Hippocampal formation (tissue), 2 donors: ENCODE measurements around the gene ENOX1.
"Not testable (repeated sequence)": the region's sequence is repeated elsewhere in the genome, so short reads cannot be mapped to it uniquely, and the experiment has no call there.

Experiments used
- DNase-seq, 2 donors: peaks; one replicate each; lab custom pipeline; 2025; lab: John Stamatoyannopoulos, UW

Gene ENOX1

DNA sequence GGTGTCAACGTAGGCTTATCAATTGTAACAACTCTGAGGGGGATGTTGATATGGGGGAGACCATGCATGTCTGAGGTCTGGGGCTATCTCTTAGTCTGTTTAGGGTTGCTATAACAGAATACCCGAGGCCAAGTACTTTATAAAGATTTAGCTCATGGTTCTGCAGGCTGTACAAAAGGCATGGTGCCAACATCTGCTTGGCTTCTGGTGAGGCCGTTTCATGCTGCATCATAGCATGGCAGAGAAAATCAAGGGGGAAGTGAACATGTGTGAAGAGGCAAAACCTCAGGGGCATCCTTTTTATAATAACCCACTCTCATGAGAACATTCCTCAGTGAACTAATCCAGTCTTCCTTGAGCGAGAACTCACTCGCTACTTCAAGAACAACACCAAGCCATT, 353.8 kb downstream of the ENOX1 start:
- DNase-seq: no peak

DNA sequence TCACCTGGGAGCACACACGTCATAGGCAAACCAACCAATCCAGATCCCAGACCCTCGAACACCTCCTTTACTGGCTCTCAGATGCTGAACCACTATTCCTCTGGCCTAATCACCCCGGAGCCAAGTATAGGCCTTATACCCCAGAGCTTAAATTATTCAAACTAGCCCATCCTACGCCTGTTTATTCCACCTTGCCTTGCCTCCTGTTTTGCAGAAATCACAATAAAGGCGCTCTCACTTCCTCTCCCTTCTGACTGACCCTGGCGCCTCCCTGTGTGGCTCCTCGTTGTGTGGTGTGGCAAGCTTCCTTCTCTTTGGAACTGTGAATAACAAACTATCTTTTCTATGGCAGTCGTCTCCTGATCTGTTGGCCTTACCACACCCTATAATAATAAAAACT, 354.9 kb downstream of the ENOX1 start:
- no peak for DNase-seq

DNA sequence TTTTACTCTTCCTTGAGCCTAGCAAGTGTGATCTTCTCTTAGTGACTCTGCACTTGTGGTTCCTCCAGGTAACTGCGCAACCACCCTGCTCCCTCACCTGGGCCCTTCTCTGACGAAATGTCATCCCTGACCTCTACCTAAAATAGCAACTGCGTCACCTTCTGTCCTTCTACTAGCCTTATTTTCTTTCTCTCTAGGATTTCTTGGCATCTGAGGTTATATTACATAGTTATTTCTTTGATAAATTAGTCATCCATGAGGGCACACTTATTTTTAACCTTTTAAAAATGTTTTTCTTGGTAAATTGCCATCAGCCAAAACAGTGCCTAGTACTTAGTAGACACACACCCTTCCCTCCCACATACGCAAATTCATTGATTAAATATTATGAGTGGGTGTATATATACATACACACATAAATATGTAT, 355.5 kb downstream of the ENOX1 start:
- no peak for DNase-seq

DNA sequence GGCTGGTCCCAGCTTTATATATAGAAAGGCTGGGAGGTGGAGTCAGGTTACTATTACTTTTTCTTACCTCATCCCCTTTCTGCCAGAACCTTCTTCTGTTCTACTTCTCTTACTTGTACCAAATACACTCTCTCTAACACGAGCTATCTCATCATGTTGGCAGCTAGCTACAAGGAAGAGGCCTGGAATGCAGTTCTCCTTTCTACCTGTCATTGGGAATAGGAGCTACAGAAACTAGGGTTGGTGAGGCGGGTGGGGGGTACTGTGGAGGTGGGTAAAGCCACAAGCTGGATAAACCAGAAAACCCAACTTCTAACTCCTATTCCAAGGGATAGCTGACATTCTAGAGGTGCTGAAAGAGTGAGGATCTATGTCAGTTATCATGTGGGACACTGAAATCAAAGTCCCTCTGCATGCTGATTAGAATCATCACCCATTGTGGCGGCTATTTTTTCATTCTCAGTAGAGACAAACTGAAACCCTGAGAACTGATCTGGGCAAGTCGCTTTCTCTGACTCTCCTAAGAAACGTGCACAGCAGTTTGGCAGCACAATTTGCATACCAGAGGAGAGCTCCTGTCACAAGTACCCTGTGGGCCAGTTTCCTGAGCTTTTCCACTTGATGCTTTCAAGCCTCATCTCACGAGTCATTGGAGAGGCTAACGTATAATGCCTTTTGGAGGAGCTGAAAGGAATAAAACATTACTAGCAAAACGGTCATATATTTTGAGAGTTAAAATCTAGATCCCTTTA, 358.1 kb downstream of the ENOX1 start:
- no peak for DNase-seq

DNA sequence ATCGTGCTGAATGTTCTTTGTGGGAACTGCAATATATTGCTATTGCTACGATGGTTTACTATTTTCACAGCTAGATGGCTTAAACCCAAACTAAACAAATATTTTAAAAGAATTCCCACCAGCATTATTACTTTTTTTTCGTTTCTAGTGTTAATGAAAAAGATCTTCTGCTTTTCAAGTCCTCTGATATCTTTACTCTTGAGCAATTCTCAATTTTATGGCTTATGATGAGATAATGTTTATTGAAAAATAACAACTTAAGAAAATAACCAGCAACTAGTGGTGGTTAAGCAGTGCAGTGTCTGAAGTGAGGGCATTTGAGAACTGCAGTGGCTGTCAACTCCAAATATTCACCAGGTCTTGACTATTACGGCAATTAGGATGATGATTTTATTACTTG, 360.4 kb downstream of the ENOX1 start:
- DNase-seq: no peak

DNA sequence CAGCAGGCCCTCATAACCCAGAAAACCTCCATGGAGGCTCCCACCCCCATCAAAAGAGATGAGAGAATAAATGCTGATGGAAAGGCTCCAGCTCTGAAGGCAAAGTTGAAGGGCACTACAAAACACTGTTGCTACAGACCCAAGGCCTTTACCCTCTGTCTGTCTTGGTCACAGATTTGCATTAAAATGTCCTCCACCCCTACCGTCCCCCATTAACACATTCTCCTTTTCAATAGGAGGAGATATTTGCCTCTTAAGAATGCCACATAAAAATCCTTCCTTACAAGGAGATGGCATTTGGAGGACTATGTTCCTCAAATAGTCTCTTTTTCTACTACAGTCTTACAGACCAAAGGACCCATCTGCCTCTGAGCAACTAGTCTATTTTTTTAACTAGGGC, 361.5 kb downstream of the ENOX1 start:
- no peak for DNase-seq

DNA sequence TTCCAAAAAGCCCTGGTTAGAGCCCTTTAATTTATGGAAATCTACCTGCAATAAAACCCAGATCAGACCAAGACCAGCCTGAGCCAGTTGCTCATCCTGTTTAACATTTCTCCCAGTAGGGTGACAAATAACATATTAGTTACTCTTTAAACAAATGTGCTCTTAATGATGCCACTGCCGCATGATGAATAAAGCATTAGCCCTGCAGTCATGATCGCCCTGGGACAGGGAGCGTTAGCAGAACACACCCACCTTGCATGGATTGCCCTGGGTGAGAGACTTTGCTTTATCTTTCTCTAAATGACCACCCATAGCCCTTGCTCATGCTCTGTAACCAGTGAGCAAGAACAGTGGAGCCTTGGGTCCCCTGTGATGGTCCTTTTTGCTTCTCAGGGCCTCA, 362.4 kb downstream of the ENOX1 start:
- DNase-seq: no peak

DNA sequence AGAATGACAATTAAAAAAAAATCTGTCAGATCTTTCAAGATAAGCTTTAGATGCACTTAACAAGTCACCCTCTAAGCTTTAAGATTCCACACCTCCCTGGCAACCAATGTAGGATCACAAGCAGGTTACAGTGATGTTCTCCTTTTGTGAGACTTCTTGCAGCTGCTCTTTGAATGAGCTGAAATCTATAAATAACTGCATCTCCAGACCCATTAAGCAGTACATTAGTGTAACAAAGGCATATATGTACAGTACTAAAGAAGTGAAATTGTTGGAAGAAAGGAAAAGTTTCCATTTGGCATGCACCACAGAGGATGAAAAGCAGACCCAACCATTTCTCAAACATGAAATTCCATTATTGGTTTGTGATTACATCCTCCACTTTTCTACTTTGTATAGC, 364.7 kb downstream of the ENOX1 start:
- DNase-seq: no peak

DNA sequence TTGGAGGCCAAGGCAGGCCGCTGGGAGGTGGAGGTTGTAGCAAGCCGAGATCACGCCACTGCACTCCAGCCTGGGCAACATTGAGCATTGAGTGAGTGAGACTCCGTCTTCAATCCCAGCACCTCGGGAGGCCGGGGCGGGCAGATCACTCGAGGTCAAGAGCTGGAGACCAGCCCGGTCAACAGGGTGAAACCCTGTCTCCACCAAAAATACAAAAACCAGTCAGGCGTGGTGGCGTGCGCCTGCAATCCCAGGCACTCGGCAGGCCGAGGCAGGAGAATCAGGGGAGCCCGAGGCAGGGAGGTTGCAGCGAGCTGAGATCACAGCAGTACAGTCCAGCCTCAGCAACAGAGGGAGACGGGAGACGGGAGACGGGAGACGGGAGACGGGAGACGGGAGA, 369.9 kb downstream of the ENOX1 start:
- not testable (repeated sequence) for DNase-seq

DNA sequence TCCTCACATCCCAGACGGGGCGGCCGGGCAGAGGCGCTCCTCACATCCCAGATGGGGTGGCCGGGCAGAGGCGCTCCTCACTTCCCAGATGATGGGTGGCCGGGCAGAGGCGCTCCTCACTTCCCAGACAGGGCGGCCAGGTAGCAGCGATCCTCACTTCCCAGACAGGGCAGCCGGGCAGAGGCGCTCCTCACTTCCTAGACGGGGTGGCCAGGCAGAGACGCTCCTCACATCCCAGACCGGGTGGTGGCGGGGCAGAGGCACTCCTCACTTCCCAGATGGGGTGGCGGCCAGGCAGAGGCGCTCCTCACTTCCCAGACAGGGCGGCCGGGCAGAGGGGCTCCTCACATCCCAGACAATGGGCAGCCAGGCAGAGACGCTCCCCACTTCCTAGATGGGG, 370.4 kb downstream of the ENOX1 start:
- not testable (repeated sequence) for DNase-seq

DNA sequence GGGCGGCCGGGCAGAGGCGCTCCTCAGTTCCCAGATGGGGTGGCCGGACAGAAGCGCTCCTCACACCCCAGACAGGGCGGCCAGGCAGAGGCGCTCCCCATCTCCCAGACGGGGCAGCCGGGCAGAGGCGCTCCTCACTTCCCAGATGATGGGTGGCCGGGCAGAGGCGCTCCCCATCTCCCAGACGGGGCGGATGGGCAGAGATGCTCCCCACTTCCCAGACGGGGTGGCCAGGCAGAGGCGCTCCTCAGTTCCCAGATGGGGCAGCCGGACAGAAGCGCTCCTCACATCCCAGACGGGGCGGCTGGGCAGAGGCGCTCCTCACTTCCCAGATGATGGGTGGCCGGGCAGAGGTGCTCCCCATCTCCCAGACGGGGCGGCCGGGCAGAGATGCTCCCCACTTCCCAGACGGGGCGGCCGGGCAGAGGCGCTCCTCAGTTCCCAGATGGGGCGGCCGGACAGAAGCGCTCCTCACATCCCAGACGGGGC, 370.8 kb downstream of the ENOX1 start:
- not testable (repeated sequence) for DNase-seq

DNA sequence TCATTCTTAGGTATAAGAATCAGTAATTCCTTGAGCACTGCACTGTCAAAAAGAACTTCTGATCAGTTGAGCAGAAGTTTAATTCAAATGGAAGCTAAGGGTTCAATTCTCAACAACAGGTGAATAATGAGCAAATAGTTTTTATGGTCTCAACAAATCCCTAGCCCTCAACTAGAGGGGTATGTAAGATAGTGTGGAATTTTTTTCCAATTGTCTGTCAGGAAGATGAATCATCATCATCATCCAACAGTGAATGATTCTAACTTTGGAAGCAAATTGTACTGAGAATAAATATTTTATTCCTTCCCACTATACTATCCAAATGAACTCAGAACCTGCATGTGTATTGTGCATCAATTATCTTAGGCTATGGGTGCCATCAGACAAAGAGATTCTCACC, 372.7 kb downstream of the ENOX1 start:
- no peak for DNase-seq

DNA sequence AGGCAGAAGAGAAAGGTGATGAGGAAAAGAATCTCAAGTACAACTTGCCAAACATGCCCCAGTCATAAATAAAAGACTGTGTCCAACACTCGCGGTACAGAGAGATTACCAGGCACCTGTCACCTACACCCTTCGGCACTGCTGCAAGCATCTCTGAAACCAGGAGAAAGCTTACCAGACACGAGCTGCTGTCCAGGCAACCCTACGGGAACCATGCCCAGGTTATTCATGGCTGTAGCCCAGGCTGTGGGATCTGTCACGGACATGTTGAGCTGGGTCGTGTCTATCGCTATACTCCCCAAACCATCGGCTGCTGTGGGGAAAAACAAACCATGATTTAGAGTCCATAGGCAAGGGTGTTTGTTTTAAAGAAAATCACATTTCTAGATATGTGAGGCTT, 375.0 kb downstream of the ENOX1 start:
- peak in 1 of 2 donors; percentile 36 for DNase-seq

DNA sequence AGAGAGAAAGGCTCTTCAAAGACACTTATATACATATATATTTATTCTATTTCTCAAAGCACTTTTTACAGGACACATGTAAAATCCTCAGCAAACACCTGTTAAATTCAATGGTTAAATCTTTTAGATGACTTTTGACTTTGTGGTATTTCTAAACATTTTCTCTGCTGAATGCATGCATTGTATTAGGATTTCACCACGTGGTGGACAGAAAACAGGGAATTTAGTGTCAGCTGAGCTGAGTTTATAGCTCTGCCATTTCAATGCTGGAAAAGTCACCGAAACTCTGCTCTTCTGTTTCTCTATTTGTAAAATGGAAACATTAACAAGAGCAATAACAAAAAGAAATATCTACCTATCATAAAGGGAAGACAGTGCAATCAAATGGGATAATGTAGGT, 375.6 kb downstream of the ENOX1 start:
- DNase-seq: peak in 1 of 2 donors; percentile 59

DNA sequence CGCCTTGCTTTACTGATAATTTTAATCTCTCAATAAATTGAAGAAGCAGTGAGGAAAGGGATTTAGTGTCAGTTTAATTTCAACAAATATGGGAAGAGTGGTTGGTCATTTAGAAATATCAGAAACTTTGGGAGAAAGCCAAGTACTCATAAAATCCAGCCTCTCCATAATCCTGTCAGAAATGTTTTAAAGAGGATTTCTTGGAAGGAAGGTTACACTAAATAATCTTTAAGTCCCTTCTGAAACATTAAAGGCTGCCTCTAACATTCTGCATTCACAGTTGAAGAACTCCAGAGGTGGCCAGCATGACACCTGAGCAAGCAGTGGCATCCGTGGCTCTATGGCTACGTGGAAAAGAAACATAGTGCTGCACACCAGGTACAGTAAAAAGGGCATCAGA, 378.5 kb downstream of the ENOX1 start:
- DNase-seq: no peak

DNA sequence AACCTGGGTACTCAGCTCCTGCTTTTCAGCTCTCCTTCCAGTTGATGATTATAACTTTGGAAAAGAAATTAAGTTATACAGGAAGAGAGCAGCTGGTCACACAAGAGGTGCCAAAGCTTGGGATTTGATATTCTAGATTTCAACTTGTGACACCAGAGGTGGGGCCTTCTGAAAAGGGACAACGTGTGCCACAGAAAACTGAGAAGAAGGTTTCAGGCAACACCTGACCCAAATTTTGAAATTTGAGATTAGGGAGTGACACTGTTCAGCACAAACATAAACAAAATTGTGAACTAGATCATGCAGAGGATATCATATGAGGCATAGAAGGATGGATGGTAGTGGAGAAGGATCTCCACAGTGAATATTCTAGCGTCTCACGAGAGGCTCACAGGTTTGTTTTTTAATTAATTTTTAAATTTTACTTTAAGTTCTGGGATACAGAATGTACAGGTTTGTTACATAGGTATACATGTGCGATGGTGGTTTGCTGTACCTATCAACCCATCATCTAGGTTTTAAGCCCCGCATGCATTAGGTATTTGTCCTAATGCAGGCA, 379.7 kb downstream of the ENOX1 start:
- no peak for DNase-seq

DNA sequence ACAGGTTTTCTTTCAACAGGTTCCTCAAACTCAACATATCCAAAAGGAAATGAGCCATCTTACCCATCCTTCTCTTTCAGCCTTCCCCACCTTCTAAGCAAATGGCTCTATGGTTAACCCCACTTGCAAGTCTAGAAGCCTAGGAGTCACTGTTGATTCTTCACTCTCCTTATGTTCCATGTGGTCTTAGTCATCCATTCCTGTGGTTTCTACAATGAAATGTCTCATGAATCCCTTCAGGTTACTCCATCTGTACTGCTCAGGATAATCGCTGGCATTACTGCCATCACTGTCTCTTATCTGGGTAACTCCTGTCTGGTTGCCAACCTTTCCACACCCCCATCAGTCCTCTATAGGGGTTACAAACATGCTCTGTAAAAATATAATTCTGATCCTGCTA, 381.3 kb downstream of the ENOX1 start:
- DNase-seq: no peak

DNA sequence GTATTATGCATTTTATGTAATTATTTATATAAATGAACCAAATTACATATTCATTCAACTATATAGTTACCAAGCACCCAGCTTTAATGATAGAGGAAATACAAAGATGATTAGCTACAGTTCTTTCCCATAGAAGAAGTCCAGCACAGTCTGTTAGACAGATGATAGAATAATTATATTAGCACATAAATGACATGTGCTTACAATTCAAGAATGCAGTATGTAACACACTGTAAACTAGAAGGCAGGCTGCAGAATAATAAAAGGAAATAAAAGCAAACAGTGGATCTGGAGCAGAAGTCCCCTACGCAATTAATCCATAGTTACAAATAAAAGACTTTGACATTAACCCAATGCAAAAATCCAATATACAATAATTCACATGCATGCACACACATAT, 384.4 kb downstream of the ENOX1 start:
- DNase-seq: no peak

DNA sequence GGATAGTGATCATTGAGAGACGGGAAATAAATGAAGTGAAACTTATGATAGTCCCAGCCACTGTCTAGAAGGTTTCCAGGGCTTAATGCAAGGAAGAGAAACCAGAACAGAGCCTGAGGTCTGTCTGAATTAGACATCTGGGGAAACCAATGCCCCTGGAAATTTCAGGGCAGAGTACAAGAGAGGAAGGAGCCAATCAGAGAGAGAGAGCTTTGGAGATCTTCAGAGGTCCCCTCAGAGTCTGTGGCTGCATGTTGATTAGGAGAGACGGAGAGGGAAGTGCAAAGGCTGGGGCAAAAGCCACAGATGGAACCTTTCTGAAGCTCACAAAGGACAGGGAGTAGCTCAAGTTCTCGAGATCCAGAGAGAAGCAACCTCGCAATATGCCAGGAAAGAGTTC, 385.4 kb downstream of the ENOX1 start:
- DNase-seq: no peak

DNA sequence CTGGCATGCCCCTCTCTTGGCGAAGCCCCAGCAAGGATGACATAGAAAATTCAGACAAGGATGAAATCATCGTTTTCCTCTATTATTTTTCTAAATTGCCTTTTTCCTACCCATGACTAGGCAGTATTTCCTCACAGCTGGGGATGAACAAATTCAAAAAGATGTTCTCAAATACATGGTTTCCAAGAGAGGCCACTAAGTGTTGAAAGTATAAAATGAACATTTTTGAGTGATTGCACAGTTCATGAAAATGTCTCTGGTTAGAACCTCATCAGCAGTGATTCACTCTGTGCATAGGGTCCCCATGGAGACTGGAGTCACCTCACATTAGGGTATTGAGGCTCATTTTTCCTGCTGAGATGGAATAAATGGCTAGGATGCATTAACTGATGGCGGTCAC, 389.7 kb downstream of the ENOX1 start:
- no peak for DNase-seq

DNA sequence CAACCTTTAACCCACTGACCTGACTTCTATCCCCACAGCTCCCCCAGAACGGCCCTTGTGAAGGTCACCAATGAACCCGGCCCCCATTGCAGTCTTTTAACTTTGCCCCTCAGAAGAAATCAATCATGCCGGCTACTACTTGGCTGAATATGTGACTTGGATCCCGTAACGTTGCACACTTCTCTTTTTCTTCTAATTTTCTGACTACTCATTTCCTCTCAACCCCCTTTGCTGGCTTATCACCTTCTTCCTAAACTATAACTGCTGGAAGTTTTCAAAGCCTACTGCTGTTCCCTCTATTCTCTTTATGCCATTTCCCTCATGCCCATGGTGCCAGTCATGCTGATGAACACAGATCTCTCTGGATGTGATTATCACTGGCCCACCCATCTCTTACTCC, 395.7 kb downstream of the ENOX1 start:
- DNase-seq: no peak

DNA sequence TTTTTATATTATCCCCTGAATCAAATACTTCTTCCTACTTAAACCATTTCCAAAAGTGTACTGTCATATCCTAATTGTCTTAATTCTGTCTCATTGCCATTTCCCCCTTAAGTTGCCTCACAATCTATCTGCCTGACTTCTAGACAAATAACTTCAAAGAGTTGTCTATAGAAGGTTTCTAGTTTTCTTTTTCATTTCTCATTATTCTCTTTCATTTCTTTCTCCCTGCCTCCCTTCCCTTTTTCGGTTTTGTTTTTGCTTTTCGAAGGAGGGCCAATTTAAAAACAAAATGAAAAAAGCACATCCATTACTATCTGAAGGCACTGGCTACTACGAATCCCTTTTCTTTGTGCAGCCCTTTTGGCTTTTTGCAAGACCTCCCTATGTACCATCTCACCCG, 396.2 kb downstream of the ENOX1 start:
- DNase-seq: no peak

DNA sequence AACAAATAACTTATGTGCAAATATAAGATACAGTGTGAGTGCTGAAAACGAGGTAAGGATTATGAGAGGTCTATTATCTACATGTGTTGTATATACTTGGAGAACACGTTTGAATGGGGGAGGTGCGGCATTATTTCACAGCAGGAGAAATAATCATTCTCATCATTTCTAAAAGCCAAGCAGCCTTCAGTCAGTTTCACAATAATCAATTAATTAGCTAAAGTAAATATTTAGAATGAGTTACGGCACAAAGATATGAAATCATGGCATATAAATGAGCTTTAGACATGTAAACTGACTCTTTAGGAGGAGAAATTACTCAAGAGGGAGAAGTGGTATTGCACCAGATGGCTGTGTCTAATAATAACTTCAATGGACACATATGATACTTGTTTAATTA, 396.8 kb downstream of the ENOX1 start:
- DNase-seq: no peak

DNA sequence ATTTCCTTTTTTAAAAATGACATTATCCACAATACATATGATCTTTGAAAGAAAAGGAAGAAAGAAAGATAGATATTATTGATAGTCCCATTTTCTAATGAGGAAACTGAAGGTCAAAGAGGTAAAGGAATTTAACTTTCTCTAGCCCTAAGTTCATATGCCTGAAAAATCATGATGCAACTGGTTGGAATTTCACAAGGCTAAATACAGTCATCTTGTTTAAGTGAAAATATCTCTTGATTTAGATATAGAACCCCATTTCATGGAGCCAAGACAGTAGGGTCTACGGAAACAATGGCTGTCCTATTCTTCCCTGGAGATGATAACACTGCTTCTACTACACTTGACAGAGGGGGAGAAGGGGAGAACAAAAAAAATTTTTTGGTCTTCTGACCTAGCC, 397.2 kb downstream of the ENOX1 start:
- no peak for DNase-seq
